PC-9 (cell line): ENCODE data around the gene PLEKHH2.

Experiments used
- EZH2 ChIP-seq: fragments of 200-600 bp; sonication (generic); IDR thresholded peaks from 2 replicates; pipeline ENCODE4 v1.8.0; 2017; ENCODE audit warnings: antibody characterized with exemption, low read depth
- TF ChIP-seq, protein P1 (sequence below): fragments of 200-600 bp; sonication (generic); conservative IDR thresholded peaks from 2 replicates; pipeline ENCODE4 v1.6.1; 2017; ENCODE audit warnings: mixed run types, antibody characterized with exemption, mild to moderate bottlenecking, moderate library complexity

DNA sequence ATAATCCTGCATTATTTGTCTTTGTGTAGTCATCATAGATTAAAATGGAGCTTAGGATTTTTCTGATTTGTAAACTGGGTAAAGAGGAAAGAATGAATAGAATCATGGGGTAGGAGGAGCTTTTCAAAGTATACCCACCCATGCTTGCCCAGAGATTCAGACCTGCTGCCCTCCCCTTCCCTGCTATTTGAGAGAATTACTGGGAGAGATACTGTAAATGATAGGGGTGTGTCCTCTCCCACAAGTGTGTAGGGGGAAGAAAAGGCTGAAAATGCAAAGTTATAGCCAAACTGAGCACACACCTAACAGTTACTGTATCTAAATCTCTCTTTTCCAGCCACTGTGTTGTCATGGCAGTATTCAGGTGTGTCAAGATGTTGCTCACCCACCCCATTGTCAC, 115.2 kb downstream of the PLEKHH2 start:
- TF ChIP-seq, protein P1, sequence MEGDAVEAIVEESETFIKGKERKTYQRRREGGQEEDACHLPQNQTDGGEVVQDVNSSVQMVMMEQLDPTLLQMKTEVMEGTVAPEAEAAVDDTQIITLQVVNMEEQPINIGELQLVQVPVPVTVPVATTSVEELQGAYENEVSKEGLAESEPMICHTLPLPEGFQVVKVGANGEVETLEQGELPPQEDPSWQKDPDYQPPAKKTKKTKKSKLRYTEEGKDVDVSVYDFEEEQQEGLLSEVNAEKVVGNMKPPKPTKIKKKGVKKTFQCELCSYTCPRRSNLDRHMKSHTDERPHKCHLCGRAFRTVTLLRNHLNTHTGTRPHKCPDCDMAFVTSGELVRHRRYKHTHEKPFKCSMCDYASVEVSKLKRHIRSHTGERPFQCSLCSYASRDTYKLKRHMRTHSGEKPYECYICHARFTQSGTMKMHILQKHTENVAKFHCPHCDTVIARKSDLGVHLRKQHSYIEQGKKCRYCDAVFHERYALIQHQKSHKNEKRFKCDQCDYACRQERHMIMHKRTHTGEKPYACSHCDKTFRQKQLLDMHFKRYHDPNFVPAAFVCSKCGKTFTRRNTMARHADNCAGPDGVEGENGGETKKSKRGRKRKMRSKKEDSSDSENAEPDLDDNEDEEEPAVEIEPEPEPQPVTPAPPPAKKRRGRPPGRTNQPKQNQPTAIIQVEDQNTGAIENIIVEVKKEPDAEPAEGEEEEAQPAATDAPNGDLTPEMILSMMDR, result no peak
- TF ChIP-seq EZH2, result no peak
